ENCODE data around the gene IGLL5.
A peak's percentile ranks its signal among the peaks of the same experiment; 100 is the strongest.

Gene IGLL5

GRCh38 chr22:22925146-22925804 lies 37.7 kb downstream of the IGLL5 start:
- Mint-ChIP-seq H3K4me3 (no peak overlapping the region), H3K36me3 (peaks cover 2 to 3% of the 10 kb centered on the region in 2 donors), H3K4me1 (peaks cover 86 to 95% of the 10 kb centered on the region in 2 donors), H3K27me3 (no peaks in the 10 kb centered on the region), H3K9me3 (no peaks in the 10 kb centered on the region), H3K27ac (peak overlapping the region; percentile 27)
- ATAC-seq (replicated peaks) (no peak), DNase-seq (no peak)

- no peak overlapping the region for H3K4me3 Mint-ChIP-seq
- H3K9me3 Mint-ChIP-seq = no peaks in the 10 kb centered on the region
- no peaks in the 10 kb centered on the region for H3K27me3 Mint-ChIP-seq
- DNase-seq (no peak), ATAC-seq (replicated peaks) (no peak)
- H3K36me3 Mint-ChIP-seq = peaks cover 0 to 3% of the 10 kb centered on the region in 2 donors
- H3K27ac Mint-ChIP-seq = peak overlapping the region; percentile 99
- H3K4me1 Mint-ChIP-seq = peaks cover 88 to 95% of the 10 kb centered on the region in 2 donors
These were observed 38.3 kb downstream of the IGLL5 start for GRCh38 chr22:22925805-22926369.

- peaks cover 0 to 3% of the 10 kb centered on the region in 2 donors for H3K36me3 Mint-ChIP-seq
- H3K4me1 Mint-ChIP-seq = peaks cover 89 to 95% of the 10 kb centered on the region in 2 donors
- H3K27ac Mint-ChIP-seq = peak overlapping the region; percentile 99
- DNase-seq (no peak), ATAC-seq (replicated peaks) (no peak)
- no peaks in the 10 kb centered on the region for H3K27me3 Mint-ChIP-seq
- no peaks in the 10 kb centered on the region for H3K9me3 Mint-ChIP-seq
- H3K4me3 Mint-ChIP-seq = no peak overlapping the region
These were observed 39.0 kb downstream of the IGLL5 start for GRCh38 chr22:22926370-22927195.

GRCh38 chr22:22927196-22927887 lies 39.7 kb downstream of the IGLL5 start:
- peak overlapping the region; percentile 99 for H3K27ac Mint-ChIP-seq
- peaks cover 87 to 95% of the 10 kb centered on the region in 2 donors for H3K4me1 Mint-ChIP-seq
- H3K27me3 Mint-ChIP-seq = no peaks in the 10 kb centered on the region

GRCh38 chr22:22927888-22928665 lies 40.5 kb downstream of the IGLL5 start:
- peak overlapping the region; percentile 57 to 65 for H3K4me3 Mint-ChIP-seq

More at GRCh38 chr22:22927196-22927887, 39.7 kb downstream of the IGLL5 start:
- Mint-ChIP-seq H3K9me3 (no peaks in the 10 kb centered on the region), H3K36me3 (peaks cover 0 to 3% of the 10 kb centered on the region in 2 donors), H3K4me3 (peak overlapping the region in 1 of 2 donors; percentile 20)
- ATAC-seq (replicated peaks) (no peak), DNase-seq (no peak)

GRCh38 chr22:22928666-22929380 lies 41.2 kb downstream of the IGLL5 start:
- peaks cover 90 to 98% of the 10 kb centered on the region in 2 donors for H3K4me1 Mint-ChIP-seq
- peak; percentile 96 to 97 for ATAC-seq (replicated peaks)
- H3K4me3 Mint-ChIP-seq = peak overlapping the region; percentile 57 to 65

More at GRCh38 chr22:22927888-22928665, 40.5 kb downstream of the IGLL5 start:
- Mint-ChIP-seq H3K27ac (peak overlapping the region; percentile 99), H3K36me3 (peaks cover under 1 to 4% of the 10 kb centered on the region in 2 donors), H3K4me1 (peaks cover 86 to 95% of the 10 kb centered on the region in 2 donors), H3K9me3 (no peaks in the 10 kb centered on the region), H3K27me3 (no peaks in the 10 kb centered on the region)
- no peak for DNase-seq
- ATAC-seq (replicated peaks) = no peak

GRCh38 chr22:22929381-22930221 lies 42.0 kb downstream of the IGLL5 start:
- peaks cover 92 to 100% of the 10 kb centered on the region in 2 donors for H3K4me1 Mint-ChIP-seq
- H3K27me3 Mint-ChIP-seq = no peaks in the 10 kb centered on the region
- no peaks in the 10 kb centered on the region for H3K9me3 Mint-ChIP-seq
- ATAC-seq (replicated peaks) = no peak
- peak overlapping the region; percentile 99 for H3K27ac Mint-ChIP-seq
- no peak for DNase-seq
- H3K4me3 Mint-ChIP-seq = no peak overlapping the region
- peaks cover 5 to 14% of the 10 kb centered on the region in 2 donors for H3K36me3 Mint-ChIP-seq

More at GRCh38 chr22:22928666-22929380, 41.2 kb downstream of the IGLL5 start:
- peak; percentile 97 for DNase-seq
- H3K36me3 Mint-ChIP-seq = peaks cover 5 to 11% of the 10 kb centered on the region in 2 donors
- H3K27me3 Mint-ChIP-seq = no peaks in the 10 kb centered on the region
- peak overlapping the region; percentile 99 for H3K27ac Mint-ChIP-seq
- H3K9me3 Mint-ChIP-seq = no peaks in the 10 kb centered on the region

- peaks cover 92 to 100% of the 10 kb centered on the region in 2 donors for H3K4me1 Mint-ChIP-seq
- H3K36me3 Mint-ChIP-seq = peaks cover 5 to 18% of the 10 kb centered on the region in 2 donors
- H3K27me3 Mint-ChIP-seq = no peaks in the 10 kb centered on the region
- peak overlapping the region; percentile 99 for H3K27ac Mint-ChIP-seq
- H3K4me3 Mint-ChIP-seq = peak overlapping the region in 1 of 2 donors; percentile 9
- DNase-seq (no peak), ATAC-seq (replicated peaks) (no peak)
- no peaks in the 10 kb centered on the region for H3K9me3 Mint-ChIP-seq
These were observed 42.5 kb downstream of the IGLL5 start for GRCh38 chr22:22930222-22930497.

GRCh38 chr22:22930571-22931556 lies 43.2 kb downstream of the IGLL5 start:
- no peak for DNase-seq
- no peaks in the 10 kb centered on the region for H3K9me3 Mint-ChIP-seq
- peak overlapping the region; percentile 80 to 86 for H3K4me3 Mint-ChIP-seq
- peaks cover 5 to 20% of the 10 kb centered on the region in 2 donors for H3K36me3 Mint-ChIP-seq
- H3K4me1 Mint-ChIP-seq = peaks cover 93 to 100% of the 10 kb centered on the region in 2 donors
- H3K27me3 Mint-ChIP-seq = no peaks in the 10 kb centered on the region
- no peak for ATAC-seq (replicated peaks)
- H3K27ac Mint-ChIP-seq = peak overlapping the region; percentile 99

- Mint-ChIP-seq H3K4me3 (peak overlapping the region; percentile 80 to 86), H3K27me3 (no peaks in the 10 kb centered on the region), H3K9me3 (no peaks in the 10 kb centered on the region), H3K4me1 (peaks cover 90 to 100% of the 10 kb centered on the region in 2 donors), H3K36me3 (peaks cover 5 to 20% of the 10 kb centered on the region in 2 donors), H3K27ac (peak overlapping the region; percentile 99)
- ATAC-seq (replicated peaks) = no peak
- DNase-seq = peak; percentile 54
These were observed 44.1 kb downstream of the IGLL5 start for GRCh38 chr22:22931557-22932270.

GRCh38 chr22:22932512-22932941 lies 44.9 kb downstream of the IGLL5 start:
- Mint-ChIP-seq H3K4me1 (peaks cover 87 to 100% of the 10 kb centered on the region in 2 donors), H3K27me3 (no peaks in the 10 kb centered on the region), H3K36me3 (peaks cover 9 to 24% of the 10 kb centered on the region in 2 donors), H3K9me3 (no peaks in the 10 kb centered on the region), H3K4me3 (peak overlapping the region; percentile 46 to 80), H3K27ac (peak overlapping the region; percentile 99)
- no peak for DNase-seq
- ATAC-seq (replicated peaks) = no peak

All from stimulated activated naive B cell treated with anti-CD40 and anti-IgM and Interleukin-4, amounts not matched to agents 10 μg/mL and 1 μg/mL and 100 μg/mL, for 72 hours (primary cell).